H9 (cell line): Measurements from ENCODE around the gene GSK3A. TPM values are rescaled to one million over a fixed set of nuclear protein-coding genes. Genes with fewer than 3 reads are reported as not detected.

ENCODE experiments used
- DNase-seq: peaks from one replicate; pipeline ENCODE4 v3.0.0-alpha.2; 2017
- H2AFZ ChIP-seq: one replicate; pipeline ENCODE4 v1.6.1; 2013; ENCODE audit warnings: mild to moderate bottlenecking, low read length, control low read depth, moderate library complexity
- H2AK5ac ChIP-seq: 2 replicates; pipeline ENCODE4 v1.6.1; 2013; ENCODE audit warnings: low read length, control low read depth, mixed read lengths; ENCODE audit not compliant: insufficient read length
- H2BK120ac ChIP-seq: one replicate; pipeline ENCODE4 v1.6.1; 2013; ENCODE audit warnings: low read depth, mild to moderate bottlenecking, low read length, control low read depth, inconsistent platforms; ENCODE audit not compliant: poor library complexity, severe bottlenecking
- H2BK12ac ChIP-seq: 2 replicates; pipeline ENCODE4 v1.6.1; 2013; ENCODE audit warnings: low read length, control low read depth, mixed read lengths, low read depth; ENCODE audit not compliant: insufficient read length
- H2BK15ac ChIP-seq: 2 replicates; pipeline ENCODE4 v1.6.1; 2013; ENCODE audit warnings: low read depth, low read length, control low read depth
- H2BK20ac ChIP-seq: one replicate; pipeline ENCODE4 v1.6.1; 2013; ENCODE audit warnings: low read depth, mild to moderate bottlenecking, low read length, control low read depth, inconsistent platforms; ENCODE audit not compliant: poor library complexity, severe bottlenecking
- H2BK5ac ChIP-seq: 2 replicates; pipeline ENCODE4 v1.6.1; 2013; ENCODE audit warnings: low read length, control low read depth, mixed read lengths; ENCODE audit not compliant: insufficient read length
- H3K14ac ChIP-seq: 2 replicates; pipeline ENCODE4 v1.6.1; 2013; ENCODE audit warnings: low read length, control low read depth; ENCODE audit not compliant: insufficient read depth
- H3K18ac ChIP-seq: 2 replicates; pipeline ENCODE4 v1.6.1; 2013; ENCODE audit warnings: low read depth, mild to moderate bottlenecking, mixed read lengths, low read length, control low read depth; ENCODE audit not compliant: insufficient read length
- H3K23ac ChIP-seq: 2 replicates; pipeline ENCODE4 v1.6.1; 2013; ENCODE audit warnings: low read length, control low read depth, mixed read lengths, low read depth; ENCODE audit not compliant: insufficient read length
- H3K23me2 ChIP-seq: 2 replicates; pipeline ENCODE4 v1.6.1; 2013; ENCODE audit warnings: low read depth, mild to moderate bottlenecking, mixed read lengths, low read length, control low read depth; ENCODE audit not compliant: insufficient read length, poor library complexity, severe bottlenecking
- H3K27ac ChIP-seq: 2 replicates; pipeline ENCODE4 v1.5.1; 2013; ENCODE audit warnings: low read length, control low read depth, mixed read lengths, low read depth; ENCODE audit not compliant: insufficient read length
- H3K27me3 ChIP-seq: 2 replicates; pipeline ENCODE4 v1.6.1; 2013; ENCODE audit warnings: low read length, control low read depth, inconsistent platforms; ENCODE audit not compliant: insufficient read depth
- H3K4ac ChIP-seq: 2 replicates; pipeline ENCODE4 v1.6.1; 2013; ENCODE audit warnings: low read depth, mild to moderate bottlenecking, control low read depth, inconsistent platforms, low read length, moderate library complexity
- H3K4me1 ChIP-seq: 2 replicates; pipeline ENCODE4 v1.6.1; 2013; ENCODE audit warnings: low read length, control low read depth, inconsistent platforms; ENCODE audit not compliant: insufficient read depth
- H3K4me2 ChIP-seq: 2 replicates; pipeline ENCODE4 v1.6.1; 2013; ENCODE audit warnings: low read length, control low read depth, mixed read lengths; ENCODE audit not compliant: insufficient read length, insufficient read depth
- H3K56ac ChIP-seq: 2 replicates; pipeline ENCODE4 v1.6.1; 2013; ENCODE audit warnings: low read depth, mild to moderate bottlenecking, mixed read lengths, low read length, control low read depth; ENCODE audit not compliant: insufficient read length
- H3K79me1 ChIP-seq: 2 replicates; pipeline ENCODE4 v1.6.1; 2013; ENCODE audit warnings: low read depth, mild to moderate bottlenecking, moderate library complexity, low read length, control low read depth, inconsistent platforms; ENCODE audit not compliant: insufficient read depth, poor library complexity, severe bottlenecking
- H3K79me2 ChIP-seq: 2 replicates; pipeline ENCODE4 v1.6.1; 2013; ENCODE audit warnings: low read length, control low read depth, inconsistent platforms; ENCODE audit not compliant: insufficient read depth
- H3K9ac ChIP-seq: 2 replicates; pipeline ENCODE4 v1.6.1; 2013; ENCODE audit warnings: low read length, control low read depth, mixed read lengths; ENCODE audit not compliant: insufficient read length; ENCODE audit errors: extremely low read depth
- H3K9me3 ChIP-seq: one replicate; pipeline ENCODE4 v1.6.1; 2013; ENCODE audit warnings: low read depth, low read length, inconsistent platforms; ENCODE audit not compliant: control insufficient read depth
- H3T11ph ChIP-seq: one replicate; pipeline ENCODE4 v1.6.1; 2013; ENCODE audit warnings: mild to moderate bottlenecking, low read length, control low read depth, inconsistent platforms
- H4K20me1 ChIP-seq: one replicate; pipeline ENCODE4 v1.6.1; 2013; ENCODE audit not compliant: control insufficient read depth, insufficient read length, insufficient read depth
- H4K5ac ChIP-seq: 2 replicates; pipeline ENCODE4 v1.6.1; 2013; ENCODE audit warnings: low read depth, mild to moderate bottlenecking, mixed read lengths, low read length, control low read depth; ENCODE audit not compliant: insufficient read length
- H4K8ac ChIP-seq: replicated peaks from 2 replicates; pipeline ENCODE4 v1.6.1; 2013; ENCODE audit warnings: low read length, control low read depth, mixed read lengths, low read depth; ENCODE audit not compliant: insufficient read length
- H4K91ac ChIP-seq: 2 replicates; pipeline ENCODE4 v1.6.1; 2013; ENCODE audit warnings: low read depth, mild to moderate bottlenecking, moderate library complexity, mixed read lengths, low read length, control low read depth; ENCODE audit not compliant: insufficient read length
- H3K27ac Mint-ChIP-seq, 3 experiments: 2 replicates in 2 of 3; 3 replicates in 1 of 3; pipeline ENCODE4 v1.8.0; 2020 to 2021; ENCODE audit warnings: mixed read lengths in 3 of 3, mild to moderate bottlenecking in 1 of 3, moderate library complexity in 1 of 3
- H3K27me3 Mint-ChIP-seq: 2 replicates; pipeline ENCODE4 v1.8.0; 2021; ENCODE audit warnings: low read depth, mild to moderate bottlenecking, moderate library complexity, mixed read lengths
- H3K36me3 Mint-ChIP-seq, 3 experiments: 2 replicates in 2 of 3; 3 replicates in 1 of 3; pipeline ENCODE4 v1.8.0; 2020 to 2021; ENCODE audit warnings: low read depth in 3 of 3, mixed read lengths in 3 of 3; ENCODE audit not compliant: insufficient read depth in 1 of 3
- H3K4me1 Mint-ChIP-seq, 2 experiments: 2 replicates each; pipeline ENCODE4 v1.8.0; 2020; ENCODE audit warnings: mixed read lengths in 2 of 2
- H3K4me3 Mint-ChIP-seq, 2 experiments: 2 replicates in 1 of 2; 3 replicates in 1 of 2; pipeline ENCODE4 v1.8.0; 2020 to 2021; ENCODE audit warnings: mild to moderate bottlenecking in 2 of 2, mixed read lengths in 2 of 2, moderate library complexity in 1 of 2
- H3K9me3 Mint-ChIP-seq, 2 experiments: 2 replicates in 1 of 2; 3 replicates in 1 of 2; pipeline ENCODE4 v1.8.0; 2020; ENCODE audit warnings: mild to moderate bottlenecking in 2 of 2, mixed read lengths in 2 of 2, moderate library complexity in 1 of 2
- CTCF ChIP-seq: fragments of 200-600 bp; sonication (generic); conservative IDR thresholded peaks from 3 replicates; pipeline ENCODE4 v1.8.0; 2021; ENCODE audit warnings: antibody characterized with exemption, mild to moderate bottlenecking
- WGBS: extraction: QIAGEN DNeasy Blood & Tissue Kit; methylation state at CpG from one replicate; pipeline ENCODE4 v1.1.7; 2013; ENCODE audit warnings: missing lambda C conversion rate, low lambda C conversion rate, mixed read lengths; ENCODE audit not compliant: insufficient read length; ENCODE audit errors: extremely low coverage; 5-methylcytosine and 5-hydroxymethylcytosine counted together
- total RNA-seq: library from RNA; stranded (reverse); gene quantifications from 2 replicates; pipeline ENCODE4 v1.2.1, GENCODE V29; 2021

The GSK3A gene
- total RNA-seq, 1 experiment from 2014 or later, result 52.4 TPM

GRCh38 chr19:42206871-42207755 lies 35.3 kb downstream of the GSK3A start:
- Mint-ChIP-seq H3K9me3 (no peaks in the 10 kb centered on the region), H3K27ac (peak overlapping the region; percentile 66 to 78 (median 77); a peak in 4 of 7 replicates), H3K4me1 (peaks cover 24 to 33% of the 10 kb centered on the region in 2 experiments), H3K27me3 (no peaks in the 10 kb centered on the region), H3K36me3 (peaks cover 48 to 75% (median 72%) of the 10 kb centered on the region in 3 experiments), H3K4me3 (no peak overlapping the region; a peak in 1 of 5 replicates)
- Histone ChIP-seq H3K23me2 (peaks cover 2% of the 10 kb centered on the region), H3K9ac (no peak overlapping the region), H3K9me3 (no peaks in the 10 kb centered on the region), H3K27ac (no peak overlapping the region), H3K79me2 (peaks cover 6% of the 10 kb centered on the region; the same call in 1 of the 2 replicates), H2BK15ac (no peak overlapping the region), H2BK20ac (no peak overlapping the region), H2BK5ac (no peak overlapping the region), H3K79me1 (peaks cover 4% of the 10 kb centered on the region), H3T11ph (no peak overlapping the region), H3K23ac (no peak overlapping the region), H2AFZ (no peak overlapping the region), H3K18ac (no peak overlapping the region), H3K4ac (no peak overlapping the region), H3K27me3 (no peaks in the 10 kb centered on the region), H4K5ac (no peak overlapping the region), H3K4me2 (no peak overlapping the region), H3K14ac (no peak overlapping the region), H3K56ac (no peak overlapping the region), H2BK120ac (no peak overlapping the region), H2AK5ac (no peak overlapping the region), H3K4me1 (no peaks in the 10 kb centered on the region), H4K91ac (no peak overlapping the region), H4K20me1 (no peaks in the 10 kb centered on the region), H4K8ac (no peak overlapping the region), H2BK12ac (no peak overlapping the region)
- no CpG with 5 or more reads among the region's 14 CpGs for WGBS
- no peak for DNase-seq
- TF ChIP-seq CTCF, result no peak
